ENCODE results near the gene NKX6-2.
"Not testable (repeated sequence)": the region's sequence is repeated elsewhere in the genome, so short reads cannot be mapped to it uniquely, and the experiment has no call there.

Gene NKX6-2

GRCh38 chr10:132785723-132786475 lies at the start of gene NKX6-2:
Gene NKX6-2, minus strand, starts transcription at chr10:132786147. Its CDS starts 199 bp downstream, at chr10:132785948.
- DNase-seq (ENCODE audit: low read depth in 2 of 2): no peak

- DNase-seq (ENCODE audit: low read depth in 2 of 2): no peak
These were observed 49.2 kb upstream of the NKX6-2 start for GRCh38 chr10:132834891-132835847.

GRCh38 chr10:132834311-132834761 lies 48.4 kb upstream of the NKX6-2 start:
- DNase-seq (ENCODE audit: low read depth in 2 of 2): no peak

GRCh38 chr10:132833421-132834111 lies 47.6 kb upstream of the NKX6-2 start:
- no peak for DNase-seq (ENCODE audit: low read depth in 2 of 2)

- no peak for DNase-seq (ENCODE audit: low read depth in 2 of 2)
These were observed 46.4 kb upstream of the NKX6-2 start for GRCh38 chr10:132832186-132832969.

- no peak for DNase-seq (ENCODE audit: low read depth in 2 of 2)
These were observed 43.5 kb upstream of the NKX6-2 start for GRCh38 chr10:132829403-132829802.

- DNase-seq (ENCODE audit: low read depth in 2 of 2): no peak
These were observed 42.7 kb upstream of the NKX6-2 start for GRCh38 chr10:132828681-132829080.

- DNase-seq (ENCODE audit: low read depth in 2 of 2): no peak
These were observed 42.1 kb upstream of the NKX6-2 start for GRCh38 chr10:132827861-132828539.

GRCh38 chr10:132827423-132827789 lies 41.5 kb upstream of the NKX6-2 start:
- no peak for DNase-seq (ENCODE audit: low read depth in 2 of 2)

GRCh38 chr10:132826524-132827422 lies 40.8 kb upstream of the NKX6-2 start:
- DNase-seq (ENCODE audit: low read depth in 2 of 2): no peak

GRCh38 chr10:132825783-132826523 lies 40.0 kb upstream of the NKX6-2 start:
- not testable (repeated sequence) for DNase-seq (ENCODE audit: low read depth in 2 of 2)

GRCh38 chr10:132820056-132820455 lies 34.1 kb upstream of the NKX6-2 start:
- DNase-seq (ENCODE audit: low read depth in 2 of 2): no peak

- DNase-seq (ENCODE audit: low read depth in 2 of 2): no peak
These were observed 31.8 kb upstream of the NKX6-2 start for GRCh38 chr10:132817701-132818211.

- DNase-seq (ENCODE audit: low read depth in 2 of 2): no peak
These were observed 30.8 kb upstream of the NKX6-2 start for GRCh38 chr10:132816718-132817117.

GRCh38 chr10:132815168-132815857 lies 29.4 kb upstream of the NKX6-2 start:
- DNase-seq (ENCODE audit: low read depth in 2 of 2): no peak

GRCh38 chr10:132814469-132814856 lies 28.5 kb upstream of the NKX6-2 start:
- no peak for DNase-seq (ENCODE audit: low read depth in 2 of 2)

- DNase-seq (ENCODE audit: low read depth in 2 of 2): no peak
These were observed 27.9 kb upstream of the NKX6-2 start for GRCh38 chr10:132813560-132814468.
